ENCODE results near the gene ACAA2. TPM values are rescaled to one million over a fixed set of nuclear protein-coding genes. Genes with fewer than 3 reads are reported as not detected.

ACAA2 gene
- polyA plus RNA-seq, 1 experiment: 14.1 TPM

DNA sequence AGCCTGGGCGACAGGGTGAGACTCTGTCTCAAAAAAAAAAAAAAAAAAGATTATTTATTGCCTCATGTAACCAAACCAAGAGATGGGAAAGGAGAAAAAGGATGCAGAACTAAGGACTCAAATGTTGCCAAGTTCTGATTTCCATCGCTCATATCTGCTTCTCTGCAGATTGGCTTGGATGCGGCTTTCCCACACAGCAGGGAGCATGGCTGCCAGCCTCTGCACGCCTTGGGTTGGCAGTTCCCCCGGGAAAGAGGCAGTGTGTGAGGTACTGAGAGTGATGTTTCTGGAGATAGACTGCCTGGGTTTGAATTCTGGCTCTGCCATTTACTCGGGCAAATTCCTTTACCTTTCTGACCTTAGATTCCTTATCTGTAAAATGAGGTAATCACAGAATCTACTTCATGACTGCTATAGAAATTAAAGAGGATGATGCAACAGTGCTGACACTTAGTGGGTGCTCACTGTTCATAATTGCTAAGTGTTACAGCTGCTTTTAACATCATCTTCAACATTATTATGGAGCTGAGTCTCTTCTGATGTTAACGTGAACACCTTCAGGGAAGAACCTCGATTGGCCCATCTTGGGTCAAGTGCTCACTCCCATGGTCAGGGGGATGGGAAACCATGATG, 68.8 kb downstream of the ACAA2 start:
- TF ChIP-seq, protein P1, sequence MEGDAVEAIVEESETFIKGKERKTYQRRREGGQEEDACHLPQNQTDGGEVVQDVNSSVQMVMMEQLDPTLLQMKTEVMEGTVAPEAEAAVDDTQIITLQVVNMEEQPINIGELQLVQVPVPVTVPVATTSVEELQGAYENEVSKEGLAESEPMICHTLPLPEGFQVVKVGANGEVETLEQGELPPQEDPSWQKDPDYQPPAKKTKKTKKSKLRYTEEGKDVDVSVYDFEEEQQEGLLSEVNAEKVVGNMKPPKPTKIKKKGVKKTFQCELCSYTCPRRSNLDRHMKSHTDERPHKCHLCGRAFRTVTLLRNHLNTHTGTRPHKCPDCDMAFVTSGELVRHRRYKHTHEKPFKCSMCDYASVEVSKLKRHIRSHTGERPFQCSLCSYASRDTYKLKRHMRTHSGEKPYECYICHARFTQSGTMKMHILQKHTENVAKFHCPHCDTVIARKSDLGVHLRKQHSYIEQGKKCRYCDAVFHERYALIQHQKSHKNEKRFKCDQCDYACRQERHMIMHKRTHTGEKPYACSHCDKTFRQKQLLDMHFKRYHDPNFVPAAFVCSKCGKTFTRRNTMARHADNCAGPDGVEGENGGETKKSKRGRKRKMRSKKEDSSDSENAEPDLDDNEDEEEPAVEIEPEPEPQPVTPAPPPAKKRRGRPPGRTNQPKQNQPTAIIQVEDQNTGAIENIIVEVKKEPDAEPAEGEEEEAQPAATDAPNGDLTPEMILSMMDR (IDR thresholded peaks at IDR 0.05; ENCODE audit: insufficient read depth, low read depth, low read length): no peak
- Histone ChIP-seq H3K27me3 (ENCODE audit: control insufficient read depth, insufficient read depth, low read length) (peaks cover 1% of the 10 kb centered on the region; the same call in 1 of the 2 replicates), H3K36me3 (ENCODE audit: control insufficient read depth, insufficient read depth, low read length) (no peaks in the 10 kb centered on the region), H3K4me3 (ENCODE audit: low read depth, low read length) (no peak overlapping the region)
- ChIA-PET POLR2A (no interaction called here), CTCF (interaction anchor here (1.1 to 1.7 kb wide), 4 partner anchors 10 to 16 kb away, joined by 3 to 5 read pairs (median 4); no protein-coding TSS in a partner anchor)
- DNase-seq (ENCODE audit: low read depth): no peak

DNA sequence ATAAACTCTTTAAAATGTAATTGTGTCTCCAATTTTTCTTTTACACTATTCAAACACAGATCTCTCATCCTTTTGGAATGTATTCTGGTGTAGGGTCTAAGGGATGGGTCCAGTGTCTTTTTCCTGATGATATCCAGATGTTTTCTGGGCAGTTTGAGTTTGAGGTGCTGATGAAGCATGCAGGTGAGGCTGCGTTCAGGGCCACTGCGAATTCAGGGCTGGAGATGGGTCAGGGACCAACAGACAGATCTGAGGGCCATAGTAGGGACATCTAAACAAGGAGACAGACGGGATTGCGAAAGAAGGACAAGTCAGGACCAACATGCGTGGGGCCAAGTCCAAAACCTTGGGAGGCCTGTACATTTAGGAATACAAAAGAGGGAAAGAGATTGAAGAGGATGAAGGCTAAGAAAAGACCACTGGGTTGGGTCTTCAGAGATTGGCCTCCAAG, 70.2 kb downstream of the ACAA2 start:
- no peak for DNase-seq (ENCODE audit: low read depth)

DNA sequence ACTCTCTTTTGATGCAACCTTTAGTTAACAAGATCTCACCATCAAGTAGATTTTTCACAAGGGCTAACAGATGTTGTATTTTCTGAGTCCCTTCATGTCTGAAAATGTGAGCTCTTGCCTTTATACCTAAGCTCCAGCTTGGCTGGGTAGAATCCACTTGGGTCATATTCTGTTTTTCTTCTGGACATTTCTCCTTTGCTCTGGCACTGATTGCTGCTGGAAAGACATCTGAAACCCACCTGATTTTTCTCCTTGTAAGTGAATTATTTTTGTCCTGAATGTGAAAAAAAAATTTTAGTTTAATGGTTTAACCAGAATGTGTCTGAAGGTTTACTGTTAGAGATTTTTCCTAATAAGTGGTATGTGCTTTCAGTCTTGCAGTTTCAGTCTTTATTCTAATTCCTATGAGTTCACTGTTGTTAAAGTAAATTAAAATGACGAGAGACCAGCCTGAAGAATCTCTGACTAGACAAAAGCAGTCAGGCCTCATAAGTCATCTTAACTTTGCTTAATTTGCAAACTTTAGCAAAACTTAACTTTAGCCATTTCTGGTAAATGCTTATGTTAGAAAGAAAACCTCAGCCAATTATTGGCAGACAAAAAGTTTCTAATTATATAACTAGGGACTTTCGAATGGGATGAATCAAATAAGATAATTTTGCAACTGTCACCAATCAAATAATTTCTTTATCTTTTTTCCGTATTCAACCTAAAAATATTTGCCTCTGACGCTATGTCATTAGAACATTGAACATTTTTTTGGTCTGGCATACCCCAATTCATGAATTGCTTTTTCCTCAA, 70.8 kb downstream of the ACAA2 start:
- peak; percentile 9 for DNase-seq (ENCODE audit: low read depth)
- Histone ChIP-seq H3K36me3 (ENCODE audit: control insufficient read depth, insufficient read depth, low read length) (no peaks in the 10 kb centered on the region), H3K27me3 (ENCODE audit: control insufficient read depth, insufficient read depth, low read length) (peaks cover 1% of the 10 kb centered on the region; the same call in 1 of the 2 replicates), H3K4me3 (ENCODE audit: low read depth, low read length) (no peak overlapping the region)
- TF ChIP-seq, protein P1 (IDR thresholded peaks at IDR 0.05; ENCODE audit: insufficient read depth, low read depth, low read length): no peak
- ChIA-PET CTCF (no interaction called here), POLR2A (interaction anchor here (0.6 kb wide), 1 partner anchor 9 kb away, joined by 4 read pairs; no protein-coding TSS in a partner anchor)

More for the DNA sequence above, 70.2 kb downstream of the ACAA2 start:
- Histone ChIP-seq H3K27me3 (ENCODE audit: control insufficient read depth, insufficient read depth, low read length) (peaks cover 1% of the 10 kb centered on the region; the same call in 1 of the 2 replicates), H3K36me3 (ENCODE audit: control insufficient read depth, insufficient read depth, low read length) (no peaks in the 10 kb centered on the region), H3K4me3 (ENCODE audit: low read depth, low read length) (no peak overlapping the region)
- ChIA-PET CTCF (interaction anchor here (0.9 kb wide), 1 partner anchor 13 kb away, joined by 3 read pairs; no protein-coding TSS in a partner anchor), POLR2A (no interaction called here)
- TF ChIP-seq, protein P1 (IDR thresholded peaks at IDR 0.05; ENCODE audit: insufficient read depth, low read depth, low read length): no peak

DNA sequence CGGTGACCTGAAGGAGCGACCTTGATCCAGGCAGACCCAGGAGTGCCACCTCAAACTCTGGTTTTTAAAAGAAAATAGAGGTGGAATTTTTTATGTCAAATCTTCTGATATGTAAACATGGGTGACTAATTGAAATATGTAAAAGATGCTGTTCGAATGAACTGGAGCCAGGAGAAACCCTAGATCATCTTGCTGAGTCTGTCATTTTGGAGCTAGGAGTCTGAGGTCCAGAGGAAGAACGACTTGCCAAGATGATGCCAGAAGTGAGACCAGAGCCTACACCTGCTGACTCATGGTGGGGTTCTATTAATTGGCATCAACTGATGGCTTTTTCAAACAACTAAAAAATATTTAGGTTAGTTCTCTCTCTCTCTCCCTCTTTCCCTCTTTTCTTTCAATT, 74.1 kb downstream of the ACAA2 start:
- Histone ChIP-seq H3K4me3 (ENCODE audit: low read depth, low read length) (no peak overlapping the region), H3K27me3 (ENCODE audit: control insufficient read depth, insufficient read depth, low read length) (no peaks in the 10 kb centered on the region; the same call in 1 of the 2 replicates), H3K36me3 (ENCODE audit: control insufficient read depth, insufficient read depth, low read length) (no peaks in the 10 kb centered on the region)
- ChIA-PET POLR2A (no interaction called here), CTCF (interaction anchor here (1.6 kb wide), 1 partner anchor 10 kb away, joined by 5 read pairs; no protein-coding TSS in a partner anchor)
- TF ChIP-seq, protein P1 (IDR thresholded peaks at IDR 0.05; ENCODE audit: insufficient read depth, low read depth, low read length): no peak
- DNase-seq (ENCODE audit: low read depth): no peak

DNA sequence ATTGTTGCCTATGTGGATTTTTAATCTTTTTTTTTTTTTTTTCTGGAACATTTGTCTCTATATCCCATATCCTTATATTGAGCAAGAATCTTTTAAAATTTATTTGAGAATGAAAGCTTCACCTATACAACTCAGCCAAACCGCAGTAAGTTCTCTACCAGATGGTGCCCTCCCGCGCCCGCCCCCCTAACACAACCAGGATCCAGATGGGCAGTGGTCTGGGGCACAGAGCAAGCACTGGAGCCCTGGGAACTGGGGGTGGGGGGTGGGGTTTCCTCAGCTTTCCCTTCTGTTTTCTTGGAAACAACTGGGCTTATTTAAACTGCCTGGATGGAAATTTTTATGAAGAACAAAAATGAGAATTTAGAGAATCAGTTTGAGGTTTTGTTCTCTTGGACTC, 74.6 kb downstream of the ACAA2 start:
- Histone ChIP-seq H3K36me3 (ENCODE audit: control insufficient read depth, insufficient read depth, low read length) (no peaks in the 10 kb centered on the region), H3K27me3 (ENCODE audit: control insufficient read depth, insufficient read depth, low read length) (no peaks in the 10 kb centered on the region; the same call in 1 of the 2 replicates), H3K4me3 (ENCODE audit: low read depth, low read length) (no peak overlapping the region)
- no peak for DNase-seq (ENCODE audit: low read depth)
- CTCF ChIA-PET: interaction anchor here (1.0 to 1.6 kb wide), 2 partner anchors 9 to 10 kb away, joined by 3 to 5 read pairs; no protein-coding TSS in a partner anchor
- POLR2A ChIA-PET: no interaction called here
- TF ChIP-seq, protein P1 (IDR thresholded peaks at IDR 0.05; ENCODE audit: insufficient read depth, low read depth, low read length): no peak
